HCT116 (cell line): ENCODE measurements around the gene RAD50. TPM values are rescaled to one million over a fixed set of nuclear protein-coding genes. Genes with fewer than 3 reads are reported as not detected.

ENCODE experiments used
- ATAC-seq: fragments of 200-7000 bp; cut with Tn5 transposase; 2 replicates; pipeline ENCODE4 v1.9.1; 2020; ENCODE audit warnings: mild to moderate bottlenecking, moderate library complexity
- BruUV-seq: library from RNA; stranded (reverse); fragments of 400-500 nt; replicated peaks from 2 replicates; lab custom pipeline; 2021; lab: Mats Ljungman, UMichigan
- CTCF ChIA-PET: fragments of 300-600 bp; sonication (Branson Sonifier 250); formaldehyde crosslinking; loops from one replicate; lab custom pipeline; 2021; ENCODE audit warnings: antibody characterized with exemption; lab: Charles Lee
- POLR2A ChIA-PET: fragments of 300-600, 350-600 bp; sonication (Branson Sonifier 250); formaldehyde crosslinking; loops from one replicate; lab custom pipeline; 2021; ENCODE audit warnings: antibody characterized with exemption; lab: Charles Lee
- RAD21 ChIA-PET, 2 experiments: fragments of 300-600 bp; sonication (Branson Sonifier 250); formaldehyde crosslinking; loops; one replicate each; lab custom pipeline; 2023; ENCODE audit warnings: low total read pairs in 2 of 2; ENCODE audit not compliant: uncharacterized antibody in 2 of 2, unreplicated experiment in 2 of 2, low non-redundant PET in 1 of 2; lab: Charles Lee
- DNase-seq: peaks from one replicate; pipeline ENCODE4 v3.0.0-alpha.2; 2010; ENCODE audit warnings: low read depth, low spot score
- H2AFZ ChIP-seq: fragments of 200-600 bp; shearing (Covaris generic), sonication (generic); 2 replicates; pipeline ENCODE4 v1.6.1; 2017; ENCODE audit warnings: low read depth, mixed run types, mixed read lengths, antibody characterized with exemption, low read length; ENCODE audit not compliant: poor library complexity, severe bottlenecking
- H3K27ac ChIP-seq: 2 replicates; pipeline ENCODE4 v1.5.1; 2012; ENCODE audit warnings: low read depth, low read length
- H3K27me3 ChIP-seq: fragments of 200-600 bp; sonication (generic); 2 replicates; pipeline ENCODE4 v1.6.1; 2016; ENCODE audit warnings: mixed run types, low read length, mixed read lengths; ENCODE audit not compliant: insufficient read depth
- H3K36me3 ChIP-seq, 2 experiments: fragments of 200-500 bp in 1 of 2; fragments of 200-600 bp in 1 of 2; sonication (Bioruptor generic) in 1 of 2; sonication (generic) in 1 of 2; 2 replicates each; pipeline versions ENCODE4 v1.5.1 to v1.6.1; 2014 to 2016; ENCODE audit warnings: low read length in 2 of 2, inconsistent platforms in 1 of 2, mixed read lengths in 1 of 2, mixed run types in 1 of 2; ENCODE audit not compliant: insufficient read depth in 2 of 2, control insufficient read depth in 1 of 2
- H3K4me1 ChIP-seq, 2 experiments: fragments of 200-600 bp in 1 of 2; sonication (generic) in 1 of 2; 2 replicates each; pipeline versions ENCODE4 v1.5.1 to v1.6.1; 2012 to 2017; ENCODE audit warnings: low read length in 2 of 2, inconsistent platforms in 1 of 2, mild to moderate bottlenecking in 1 of 2, mixed read lengths in 1 of 2, mixed run types in 1 of 2, moderate library complexity in 1 of 2; ENCODE audit not compliant: insufficient read depth in 2 of 2, control insufficient read depth in 1 of 2
- H3K4me2 ChIP-seq: fragments of 200-600 bp; sonication (generic); 2 replicates; pipeline ENCODE4 v1.6.1; 2017; ENCODE audit warnings: mixed run types, low read length, mixed read lengths
- H3K4me3 ChIP-seq, 2 experiments: fragments of 200-600 bp in 1 of 2; sonication (generic) in 1 of 2; replicated peaks in 1 of 2; 2 replicates each; pipeline ENCODE4 v1.5.1; 2011 to 2016; ENCODE audit warnings: low read length in 2 of 2, control low read depth in 1 of 2, low read depth in 1 of 2, mild to moderate bottlenecking in 1 of 2, mixed read lengths in 1 of 2, mixed run types in 1 of 2
- H3K79me2 ChIP-seq: fragments of 200-600 bp; sonication (generic); 2 replicates; pipeline ENCODE4 v1.6.1; 2017; ENCODE audit warnings: mild to moderate bottlenecking, mixed run types, low read length, moderate library complexity, mixed read lengths; ENCODE audit not compliant: insufficient read depth
- H3K9ac ChIP-seq: fragments of 200-600 bp; sonication (generic); 2 replicates; pipeline ENCODE4 v1.6.1; 2016; ENCODE audit warnings: low read length, mixed read lengths
- H3K9me2 ChIP-seq: fragments of 200-600 bp; sonication (generic), shearing (Covaris generic); 2 replicates; pipeline ENCODE4 v1.6.1; 2017; ENCODE audit warnings: mixed run types, mild to moderate bottlenecking, moderate library complexity; ENCODE audit not compliant: insufficient read depth
- H3K9me3 ChIP-seq, 2 experiments: fragments of 200-500 bp in 1 of 2; fragments of 200-600 bp in 1 of 2; sonication (Bioruptor generic) in 1 of 2; sonication (generic) in 1 of 2; 2 replicates each; pipeline ENCODE4 v1.6.1; 2014 to 2017; ENCODE audit warnings: low read length in 2 of 2, mixed read lengths in 2 of 2, inconsistent platforms in 1 of 2, low read depth in 1 of 2, mild to moderate bottlenecking in 1 of 2, mixed run types in 1 of 2, moderate library complexity in 1 of 2; ENCODE audit not compliant: control insufficient read depth in 1 of 2, insufficient read depth in 1 of 2
- H4K20me1 ChIP-seq: fragments of 200-600 bp; sonication (generic), shearing (Covaris generic); 2 replicates; pipeline ENCODE4 v1.6.1; 2017; ENCODE audit warnings: mixed run types, mild to moderate bottlenecking, moderate library complexity; ENCODE audit not compliant: insufficient read depth
- CEBPB ChIP-seq: IDR thresholded peaks from 2 replicates; pipeline ENCODE4 v1.6.1; 2012; ENCODE audit warnings: low read depth
- CTCF ChIP-seq, 3 experiments: fragments of 200-600 bp in 1 of 3; sonication (generic) in 1 of 3; IDR thresholded peaks in 2 of 3; conservative IDR thresholded peaks in 1 of 3; 2 replicates each; pipeline ENCODE4 v1.5.1; 2012 to 2017; ENCODE audit warnings: low read depth in 2 of 3, low read length in 2 of 3, antibody characterized with exemption in 1 of 3, borderline replicate concordance in 1 of 3, control low read depth in 1 of 3, mild to moderate bottlenecking in 1 of 3, mixed read lengths in 1 of 3, mixed run types in 1 of 3, moderate library complexity in 1 of 3; ENCODE audit not compliant: insufficient read depth in 1 of 3
- EGR1 ChIP-seq: IDR thresholded peaks from 2 replicates; pipeline ENCODE4 v1.6.1; 2012; ENCODE audit warnings: low read depth
- ELF1 ChIP-seq: IDR thresholded peaks from 2 replicates; pipeline ENCODE4 v1.6.1; 2012; ENCODE audit warnings: low read depth, borderline replicate concordance
- EZH2 ChIP-seq: fragments of 200-600 bp; sonication (generic); IDR thresholded peaks from 2 replicates; pipeline ENCODE4 v1.6.1; 2017; ENCODE audit warnings: antibody characterized with exemption, mixed run types
- POLR2A ChIP-seq: IDR thresholded peaks from 2 replicates; pipeline ENCODE4 v1.7.0; 2011; ENCODE audit warnings: borderline replicate concordance; ENCODE audit not compliant: insufficient read depth, insufficient read length; ENCODE audit errors: extremely low read depth
- RAD21 ChIP-seq: IDR thresholded peaks from 2 replicates; pipeline ENCODE4 v1.6.1; 2012; ENCODE audit warnings: low read depth, mild to moderate bottlenecking
- SP1 ChIP-seq: IDR thresholded peaks from 2 replicates; pipeline ENCODE4 v1.6.1; 2012; ENCODE audit warnings: low read depth
- ZNF274 ChIP-seq: fragments of 200-500 bp; sonication (Bioruptor generic); IDR thresholded peaks from 2 replicates; pipeline ENCODE4 v1.6.1; 2014; ENCODE audit warnings: mild to moderate bottlenecking, low read depth, low read length, inconsistent platforms
- intact Hi-C: fragments of 100-400 bp; cut with micrococcal nuclease; formaldehyde crosslinking; loops from 2 replicates; pipeline ENCODE4 v1.10.0; 2022
- total RNA-seq: library from RNA; stranded (reverse); gene quantifications from one replicate; pipeline ENCODE4 v1.2.1, GENCODE V29; 2021; ENCODE audit not compliant: unreplicated experiment
- TF ChIP-seq, protein P1 (sequence below): IDR thresholded peaks from 2 replicates; pipeline ENCODE4 v1.6.1; 2011; ENCODE audit warnings: mild to moderate bottlenecking, low read length, moderate library complexity; ENCODE audit not compliant: insufficient replicate concordance; ENCODE audit errors: extremely low read depth

The RAD50 gene
- total RNA-seq, 1 experiment from 2014 or later, result 43.6 TPM

DNA sequence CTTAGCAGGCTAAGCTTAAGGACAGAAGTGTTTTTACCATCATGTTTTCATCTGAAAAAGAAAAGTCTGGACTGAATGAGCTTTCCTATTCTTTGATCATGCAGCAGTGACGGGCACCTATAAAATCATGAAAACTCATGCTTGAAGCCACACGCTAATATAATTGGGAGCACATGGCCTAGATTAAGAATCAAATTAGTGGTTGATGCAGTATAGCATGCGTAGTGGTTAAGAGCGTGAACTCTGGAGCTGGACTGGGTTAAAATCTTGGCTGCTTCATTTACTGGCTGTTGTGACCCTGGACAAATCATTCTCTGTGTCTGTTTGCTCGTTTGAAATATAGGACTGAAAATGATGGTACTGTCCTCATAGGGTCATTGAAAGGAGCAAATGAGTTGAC, 51.3 kb downstream of the RAD50 start:
- peaks cover 25 to 40% of the 10 kb centered on the region in 2 experiments; a peak in 3 of 4 replicates for H3K36me3 ChIP-seq
- CTCF ChIA-PET, result no interaction called here

More for the DNA sequence above, 51.3 kb downstream of the RAD50 start:
- Histone ChIP-seq H2AFZ (no peak overlapping the region), H3K4me3 (no peak overlapping the region), H3K27ac (no peak overlapping the region), H3K9me2 (no peaks in the 10 kb centered on the region), H3K27me3 (no peaks in the 10 kb centered on the region), H3K9me3 (no peaks in the 10 kb centered on the region), H3K4me2 (no peak overlapping the region), H3K9ac (no peak overlapping the region), H3K4me1 (no peaks in the 10 kb centered on the region), H4K20me1 (no peaks in the 10 kb centered on the region; the same call in 1 of the 2 replicates), H3K79me2 (no peaks in the 10 kb centered on the region)
- ATAC-seq, result no peak
- POLR2A ChIA-PET, result no interaction called here
- no peak for DNase-seq
- no TSS peak for BruUV-seq
- intact Hi-C loops, result no loop called here
- RAD21 ChIA-PET, result no interaction called here
- no peak for TF ChIP-seq CTCF (IDR thresholded peaks at IDR 0.05 in 2 of 3, conservative IDR thresholded peaks at IDR 0.05 in 1 of 3; ENCODE audit: borderline replicate concordance in 1 of 3, insufficient read depth in 1 of 3, low read depth in 2 of 3, low read length in 2 of 3)
- no peak for TF ChIP-seq POLR2A
- TF ChIP-seq SP1, result no peak
- TF ChIP-seq, protein P1, sequence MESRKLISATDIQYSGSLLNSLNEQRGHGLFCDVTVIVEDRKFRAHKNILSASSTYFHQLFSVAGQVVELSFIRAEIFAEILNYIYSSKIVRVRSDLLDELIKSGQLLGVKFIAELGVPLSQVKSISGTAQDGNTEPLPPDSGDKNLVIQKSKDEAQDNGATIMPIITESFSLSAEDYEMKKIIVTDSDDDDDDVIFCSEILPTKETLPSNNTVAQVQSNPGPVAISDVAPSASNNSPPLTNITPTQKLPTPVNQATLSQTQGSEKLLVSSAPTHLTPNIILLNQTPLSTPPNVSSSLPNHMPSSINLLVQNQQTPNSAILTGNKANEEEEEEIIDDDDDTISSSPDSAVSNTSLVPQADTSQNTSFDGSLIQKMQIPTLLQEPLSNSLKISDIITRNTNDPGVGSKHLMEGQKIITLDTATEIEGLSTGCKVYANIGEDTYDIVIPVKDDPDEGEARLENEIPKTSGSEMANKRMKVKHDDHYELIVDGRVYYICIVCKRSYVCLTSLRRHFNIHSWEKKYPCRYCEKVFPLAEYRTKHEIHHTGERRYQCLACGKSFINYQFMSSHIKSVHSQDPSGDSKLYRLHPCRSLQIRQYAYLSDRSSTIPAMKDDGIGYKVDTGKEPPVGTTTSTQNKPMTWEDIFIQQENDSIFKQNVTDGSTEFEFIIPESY, result no peak
- TF ChIP-seq ELF1, result no peak
- no peak for TF ChIP-seq ZNF274
- no peak for TF ChIP-seq CEBPB
- TF ChIP-seq EGR1, result no peak
- TF ChIP-seq RAD21, result no peak
- TF ChIP-seq EZH2, result no peak
